ENCODE data around the gene KRT40.

Gene KRT40

DNA sequence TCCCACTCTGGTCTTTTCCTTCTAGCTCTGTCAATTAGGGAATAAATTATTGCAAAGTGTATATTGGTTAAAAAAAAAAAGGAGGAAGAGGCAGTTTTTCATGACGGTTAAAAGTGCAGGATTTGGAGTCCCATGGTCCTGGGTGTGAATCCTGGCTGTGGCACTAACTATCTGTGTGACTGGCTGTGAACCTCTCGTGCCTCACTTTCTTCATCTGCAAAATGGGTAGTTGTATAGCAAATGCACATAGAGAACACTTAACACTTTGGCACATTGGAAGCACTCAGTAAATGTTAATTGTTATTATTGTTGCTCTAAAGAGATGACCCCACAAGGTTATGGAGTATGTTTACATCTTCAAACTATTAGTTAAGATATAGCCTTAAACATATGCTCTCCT is 36.2 kb downstream of the KRT40 start:
- TF ChIP-seq CTCF (conservative IDR thresholded peaks at IDR 0.05; ENCODE audit: low read depth, low read length): no peak
- no peak overlapping the region for H3K4me3 ChIP-seq (ENCODE audit: low read length)
- no peak for DNase-seq (ENCODE audit: low read depth)

- no peak overlapping the region for H3K4me3 ChIP-seq (ENCODE audit: low read length)
- no peak for DNase-seq (ENCODE audit: low read depth)
- no peak for TF ChIP-seq CTCF (conservative IDR thresholded peaks at IDR 0.05; ENCODE audit: low read depth, low read length)
Measured at GRCh38 chr17:40945414-40945813, 38.7 kb downstream of the KRT40 start.

- no peak for TF ChIP-seq CTCF (conservative IDR thresholded peaks at IDR 0.05; ENCODE audit: low read depth, low read length)
- no peak for DNase-seq (ENCODE audit: low read depth)
- H3K4me3 ChIP-seq (ENCODE audit: low read length): no peak overlapping the region
Measured at GRCh38 chr17:40944531-40944930, 39.6 kb downstream of the KRT40 start.

DNA sequence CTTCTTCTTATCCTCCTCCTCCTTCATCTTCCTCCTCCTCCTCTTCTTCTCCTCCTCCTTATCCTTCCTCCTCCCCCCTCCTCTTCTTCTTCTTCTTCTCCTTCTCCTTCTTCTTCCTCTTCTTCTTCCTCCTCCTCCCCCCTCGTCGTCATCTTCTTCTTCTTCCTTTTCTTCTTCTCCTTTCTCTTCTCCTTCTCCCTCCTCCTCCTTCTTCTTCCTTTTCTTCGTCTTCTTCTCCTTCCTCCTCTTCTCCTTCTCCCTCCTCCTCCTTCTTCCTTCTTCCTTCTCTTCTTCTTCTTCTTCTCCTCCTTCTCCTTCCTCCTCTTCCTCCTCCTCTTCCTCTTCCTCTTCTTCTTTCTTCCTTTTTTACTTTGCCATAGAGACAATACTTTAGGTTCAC is 41.6 kb downstream of the KRT40 start:
- no peak overlapping the region for H3K4me3 ChIP-seq (ENCODE audit: low read length)
- no peak for TF ChIP-seq CTCF (conservative IDR thresholded peaks at IDR 0.05; ENCODE audit: low read depth, low read length)

DNA sequence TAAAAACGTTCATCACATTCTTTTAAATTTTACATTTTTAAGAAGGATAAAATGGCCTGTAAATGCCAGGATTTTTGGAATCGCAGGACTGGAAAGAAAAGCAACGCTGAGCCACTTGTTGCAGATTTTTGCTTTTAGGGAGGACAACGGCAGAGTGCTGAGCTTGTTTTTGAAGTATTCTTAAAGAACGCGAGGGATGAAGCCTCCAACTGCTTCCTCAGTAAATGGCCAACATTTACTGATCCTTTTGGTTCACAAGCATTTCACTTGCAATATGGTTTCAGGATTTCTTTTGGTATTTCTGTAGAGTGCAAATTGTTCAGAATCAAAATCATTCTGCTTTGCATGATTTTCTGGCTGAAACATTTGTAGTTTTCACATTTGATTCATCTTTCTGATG is 43.9 kb downstream of the KRT40 start:
- TF ChIP-seq CTCF (conservative IDR thresholded peaks at IDR 0.05; ENCODE audit: low read depth, low read length): no peak
- H3K4me3 ChIP-seq (ENCODE audit: low read length): no peak overlapping the region
- no peak for DNase-seq (ENCODE audit: low read depth)

More for the DNA sequence above, 41.6 kb downstream of the KRT40 start:
- no peak for DNase-seq (ENCODE audit: low read depth)

- no peak for TF ChIP-seq CTCF (conservative IDR thresholded peaks at IDR 0.05; ENCODE audit: low read depth, low read length)
- no peak for DNase-seq (ENCODE audit: low read depth)
Measured at GRCh38 chr17:40938981-40939380, 45.1 kb downstream of the KRT40 start.

DNA sequence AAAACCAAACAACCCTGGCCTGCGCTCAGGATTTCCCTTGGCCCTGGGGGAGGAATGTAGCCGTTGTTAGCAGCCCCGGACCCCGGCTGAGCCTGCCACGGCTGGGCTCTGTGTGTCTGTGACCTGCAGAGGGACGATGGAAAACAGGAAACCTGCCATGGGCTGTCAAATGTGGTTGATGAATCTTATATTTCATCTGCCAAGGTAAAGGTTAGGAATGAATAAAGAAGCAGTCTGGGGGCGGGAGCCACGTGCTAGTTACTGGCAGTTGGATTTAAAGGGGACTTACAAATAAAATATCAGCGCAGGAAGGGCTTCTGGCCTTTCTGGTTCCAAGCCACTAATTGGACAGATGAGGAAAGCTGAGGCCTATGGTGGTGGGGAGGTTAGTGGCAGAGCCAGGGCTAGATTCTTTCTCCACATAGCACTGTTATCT is 46.7 kb downstream of the KRT40 start, which contains the start of gene KRT23:
Gene KRT23 (minus strand): TSS at position 263 of the 436 bp plus-strand sequence. CDS start 1,043 bp downstream, outside the sequence.
- no peak for TF ChIP-seq CTCF (conservative IDR thresholded peaks at IDR 0.05; ENCODE audit: low read depth, low read length)
- DNase-seq (ENCODE audit: low read depth): no peak
- H3K4me3 ChIP-seq (ENCODE audit: low read length): no peak within 1 kb of the TSS

More at GRCh38 chr17:40938981-40939380, 45.1 kb downstream of the KRT40 start:
- H3K4me3 ChIP-seq (ENCODE audit: low read length): no peak overlapping the region
